Activated T-helper 17 cell treated with anti-CD3 and anti-CD28 coated beads, Interleukin-2, amount 50 U/mL, for 72 hours (primary cell): ENCODE data around the gene WDR6. TPM values are rescaled to one million over a fixed set of nuclear protein-coding genes. Genes with fewer than 3 reads are reported as not detected.

Source experiments
- ATAC-seq: fragments of 150-1000 bp; cut with Tn5 transposase; replicated peaks from 2 replicates; pipeline ENCODE4 v1.10.0; 2021; ENCODE audit warnings: mild to moderate bottlenecking, moderate library complexity
- H3K27ac Mint-ChIP-seq: one replicate; pipeline ENCODE4 v1.8.0; 2022; ENCODE audit warnings: mixed read lengths
- H3K27me3 Mint-ChIP-seq: one replicate; pipeline ENCODE4 v1.8.0; 2022; ENCODE audit warnings: mixed read lengths
- H3K36me3 Mint-ChIP-seq: one replicate; pipeline ENCODE4 v1.8.0; 2022; ENCODE audit warnings: low read depth, mild to moderate bottlenecking, mixed read lengths
- H3K4me1 Mint-ChIP-seq: one replicate; pipeline ENCODE4 v1.8.0; 2022; ENCODE audit warnings: mixed read lengths
- H3K4me3 Mint-ChIP-seq: one replicate; pipeline ENCODE4 v1.8.0; 2022; ENCODE audit warnings: mild to moderate bottlenecking, mixed read lengths
- H3K9me3 Mint-ChIP-seq: one replicate; pipeline ENCODE4 v1.8.0; 2022; ENCODE audit warnings: mixed read lengths
- total RNA-seq, 2 donors: library from RNA; stranded (reverse); gene quantifications; one replicate each; pipeline ENCODE4 v1.2.3, GENCODE V29; 2022

Gene WDR6
- total RNA-seq, 2 donors from 2014 or later, result 154 to 208 TPM

GRCh38 chr3:49016414-49017228 lies 9.4 kb downstream of the WDR6 start:
- ATAC-seq, result no peak
- Mint-ChIP-seq H3K4me1 (no peaks in the 10 kb centered on the region), H3K27me3 (no peaks in the 10 kb centered on the region), H3K9me3 (no peaks in the 10 kb centered on the region), H3K4me3 (peak overlapping the region; percentile 90), H3K36me3 (peaks cover 44% of the 10 kb centered on the region), H3K27ac (peak overlapping the region; percentile 68)

GRCh38 chr3:49017229-49017970 lies 10.2 kb downstream of the WDR6 start:
- ATAC-seq, result no peak
- Mint-ChIP-seq H3K36me3 (peaks cover 39% of the 10 kb centered on the region), H3K27ac (peak overlapping the region; percentile 68), H3K4me1 (no peaks in the 10 kb centered on the region), H3K4me3 (peak overlapping the region; percentile 90), H3K9me3 (no peaks in the 10 kb centered on the region), H3K27me3 (no peaks in the 10 kb centered on the region)

DNA sequence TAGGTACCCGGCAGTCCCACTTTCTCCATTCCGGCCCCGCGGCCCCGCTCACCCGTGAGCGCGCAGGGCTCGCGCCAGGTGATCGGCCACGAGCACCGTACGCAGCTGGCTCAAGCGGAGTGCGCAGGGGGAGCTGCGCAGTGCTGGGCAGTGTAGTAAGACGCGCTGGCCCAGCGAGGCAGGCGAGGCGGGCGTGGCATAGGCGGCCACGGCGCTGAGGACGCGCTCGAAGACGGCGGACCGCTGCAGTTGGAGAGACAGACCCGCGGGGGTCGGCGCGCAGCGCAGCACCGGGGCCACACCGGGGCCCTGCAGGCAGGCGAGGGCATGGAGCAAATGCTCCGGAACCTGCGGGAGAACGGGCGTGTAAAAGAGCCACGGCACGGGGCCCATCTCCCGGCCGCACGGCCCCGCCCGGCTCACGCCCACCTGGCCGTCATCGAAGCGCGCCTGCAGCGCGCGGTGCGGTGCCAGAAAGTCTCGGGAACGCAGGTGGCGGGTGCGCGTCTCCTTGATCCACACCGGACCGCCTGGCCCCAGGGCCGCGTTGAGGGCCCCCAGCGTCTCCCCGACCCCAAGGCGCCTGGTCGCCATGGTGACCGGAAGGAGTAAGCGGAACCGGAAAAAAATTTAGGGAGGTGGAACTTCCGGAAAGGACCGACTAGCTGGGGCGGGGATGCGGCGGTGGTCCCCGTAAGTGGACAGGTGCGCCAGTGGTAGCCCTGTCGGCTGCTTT lies 10.9 kb downstream of the WDR6 start, which contains the start of gene DALRD3:
Gene DALRD3, minus strand, starts transcription at position 610 of the 736 bp plus-strand sequence. Its CDS starts 16 bp downstream, at position 594.
- ATAC-seq, result peak; percentile 7
- Mint-ChIP-seq H3K36me3 (peaks cover 45% of the 10 kb centered on the region), H3K27me3 (no peaks in the 10 kb centered on the region), H3K4me3 (peak within 1 kb of the TSS; percentile 90), H3K4me1 (peaks cover 3% of the 10 kb centered on the region), H3K27ac (peak within 1 kb of the TSS; percentile 94), H3K9me3 (no peaks in the 10 kb centered on the region)

- no peaks in the 10 kb centered on the region for H3K9me3 Mint-ChIP-seq
- H3K4me1 Mint-ChIP-seq, result peaks cover 5% of the 10 kb centered on the region
- peak overlapping the region; percentile 90 for H3K27ac Mint-ChIP-seq
- ATAC-seq, result no peak
- no peaks in the 10 kb centered on the region for H3K27me3 Mint-ChIP-seq
- peaks cover 46% of the 10 kb centered on the region for H3K36me3 Mint-ChIP-seq
- peak overlapping the region; percentile 90 for H3K4me3 Mint-ChIP-seq
These were observed 11.5 kb downstream of the WDR6 start for GRCh38 chr3:49018707-49019006.

DNA sequence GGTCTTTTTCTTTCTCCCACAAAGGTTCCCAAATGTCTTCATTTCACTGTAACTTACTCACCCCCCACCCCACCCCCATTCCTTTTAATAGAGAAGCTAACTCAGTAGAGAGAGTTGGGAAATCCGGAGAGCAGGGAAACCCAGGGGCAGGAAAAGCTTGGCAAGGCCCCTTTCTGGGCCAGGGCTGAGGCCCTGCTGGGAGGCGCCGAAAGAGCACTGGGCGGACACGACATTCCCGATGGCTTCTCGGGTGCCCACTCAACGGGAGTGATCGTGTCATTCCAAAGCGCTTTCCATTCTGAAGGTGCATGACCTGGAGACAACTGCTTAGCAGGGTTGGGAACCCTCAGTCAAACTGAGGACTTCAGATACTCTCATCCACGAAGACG lies 12.7 kb downstream of the WDR6 start:
- H3K27me3 Mint-ChIP-seq, result no peaks in the 10 kb centered on the region
- no peaks in the 10 kb centered on the region for H3K9me3 Mint-ChIP-seq
- peaks cover 5% of the 10 kb centered on the region for H3K4me1 Mint-ChIP-seq
- peaks cover 46% of the 10 kb centered on the region for H3K36me3 Mint-ChIP-seq
- H3K27ac Mint-ChIP-seq, result peak overlapping the region; percentile 94
- peak overlapping the region; percentile 90 for H3K4me3 Mint-ChIP-seq
- no peak for ATAC-seq

DNA sequence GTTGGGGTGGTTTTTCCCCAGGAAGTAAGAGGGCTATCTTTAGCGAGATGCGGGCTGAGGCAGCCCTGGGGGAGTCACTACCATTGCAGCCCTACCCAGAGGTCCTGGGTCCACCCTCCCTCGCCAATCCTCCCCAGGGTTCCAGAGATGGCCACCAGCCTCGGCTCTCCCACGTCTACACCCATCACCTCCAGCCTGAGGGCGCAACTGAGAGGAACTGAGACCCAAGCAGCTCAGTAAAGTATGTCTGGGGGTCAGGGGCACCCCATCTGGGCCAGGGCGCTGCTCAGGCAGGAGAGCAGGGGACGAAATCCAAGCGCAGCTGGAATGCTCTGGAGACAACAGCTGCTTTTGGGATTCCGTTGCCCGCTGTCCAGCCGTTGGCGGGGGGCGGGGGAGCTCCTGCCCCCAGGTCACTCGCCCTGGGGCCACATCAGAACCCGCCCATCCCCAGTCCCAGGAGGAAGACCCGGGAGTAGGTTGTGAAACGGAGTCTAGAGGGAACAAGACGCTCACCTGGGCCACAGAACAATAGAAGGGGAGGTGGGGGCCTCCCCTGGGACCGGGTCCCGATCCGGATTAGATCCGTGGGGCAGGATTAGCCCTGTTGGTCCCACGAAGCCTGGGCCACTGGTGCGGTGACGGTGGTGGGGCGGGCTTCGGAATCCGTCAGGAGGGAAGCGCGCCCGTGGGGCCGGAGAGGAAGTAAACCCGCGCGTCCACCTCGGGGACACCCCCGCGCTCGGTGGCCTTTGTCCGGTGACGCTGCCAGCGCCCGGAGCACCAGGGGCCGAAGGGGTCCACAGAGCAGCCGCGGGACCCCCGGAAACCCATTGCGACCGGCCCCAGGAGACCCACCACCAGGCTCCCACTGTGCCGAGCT lies 13.4 kb downstream of the WDR6 start:
- Mint-ChIP-seq H3K9me3 (no peaks in the 10 kb centered on the region), H3K4me1 (peaks cover 8% of the 10 kb centered on the region), H3K27me3 (no peaks in the 10 kb centered on the region), H3K36me3 (peaks cover 46% of the 10 kb centered on the region), H3K4me3 (peak overlapping the region; percentile 90), H3K27ac (peak overlapping the region; percentile 94)
- no peak for ATAC-seq

GRCh38 chr3:49021213-49021812 lies 14.1 kb downstream of the WDR6 start:
- Mint-ChIP-seq H3K9me3 (no peaks in the 10 kb centered on the region), H3K27me3 (no peaks in the 10 kb centered on the region), H3K27ac (peak overlapping the region; percentile 94), H3K36me3 (peaks cover 48% of the 10 kb centered on the region), H3K4me3 (peak overlapping the region; percentile 90), H3K4me1 (peaks cover 11% of the 10 kb centered on the region)
- peak; percentile 80 for ATAC-seq

DNA sequence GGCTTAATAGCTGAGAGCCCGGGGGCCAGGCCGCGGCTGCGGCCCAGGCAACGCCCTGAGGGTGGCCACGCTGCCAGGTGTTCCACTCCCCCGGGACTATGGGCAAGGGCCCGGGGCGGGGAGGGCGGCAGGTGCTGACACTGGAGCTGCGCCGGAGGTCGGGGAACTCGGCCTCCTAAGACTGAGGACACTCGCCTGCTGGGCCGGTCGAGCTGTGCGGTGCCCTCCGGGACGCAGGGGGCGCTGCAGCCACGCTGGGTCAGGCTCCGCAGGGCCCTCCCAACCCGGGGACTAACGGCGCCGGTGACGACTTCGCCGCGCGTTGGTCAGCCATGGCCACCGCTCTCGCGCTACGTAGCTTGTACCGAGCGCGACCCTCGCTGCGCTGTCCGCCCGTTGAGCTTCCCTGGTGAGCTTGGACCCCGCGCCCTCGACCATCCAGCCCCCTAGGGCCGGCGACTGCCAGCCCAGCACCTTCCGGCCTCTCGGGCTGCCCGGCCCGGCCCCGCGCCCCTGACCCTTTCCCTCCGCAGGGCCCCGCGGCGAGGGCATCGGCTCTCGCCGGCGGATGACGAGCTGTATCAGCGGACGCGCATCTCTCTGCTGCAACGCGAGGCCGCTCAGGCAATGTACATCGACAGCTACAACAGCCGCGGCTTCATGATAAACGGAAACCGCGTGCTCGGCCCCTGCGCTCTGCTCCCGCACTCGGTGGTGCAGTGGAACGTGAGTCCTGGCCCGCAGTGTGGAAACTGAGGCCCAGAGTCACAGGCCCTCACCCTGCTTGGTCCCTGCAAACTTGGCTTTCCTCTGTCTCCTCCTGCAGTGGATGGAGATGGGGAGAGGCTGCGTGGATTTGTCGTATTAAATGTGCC lies 14.9 kb downstream of the WDR6 start, which contains the start of gene NDUFAF3:
Gene NDUFAF3, plus strand, starts transcription at position 309 of the 875 bp plus-strand sequence. Its CDS starts 24 bp downstream, at position 333.
- ATAC-seq, result peak; percentile 84
- H3K36me3 Mint-ChIP-seq, result peaks cover 55% of the 10 kb centered on the region
- peaks cover 19% of the 10 kb centered on the region for H3K4me1 Mint-ChIP-seq
- H3K27ac Mint-ChIP-seq, result peak within 1 kb of the TSS; percentile 94
- peak within 1 kb of the TSS; percentile 90 for H3K4me3 Mint-ChIP-seq
- H3K27me3 Mint-ChIP-seq, result no peaks in the 10 kb centered on the region
- H3K9me3 Mint-ChIP-seq, result no peaks in the 10 kb centered on the region

- peaks cover 23% of the 10 kb centered on the region for H3K4me1 Mint-ChIP-seq
These were observed 15.5 kb downstream of the WDR6 start for GRCh38 chr3:49022688-49023171.

DNA sequence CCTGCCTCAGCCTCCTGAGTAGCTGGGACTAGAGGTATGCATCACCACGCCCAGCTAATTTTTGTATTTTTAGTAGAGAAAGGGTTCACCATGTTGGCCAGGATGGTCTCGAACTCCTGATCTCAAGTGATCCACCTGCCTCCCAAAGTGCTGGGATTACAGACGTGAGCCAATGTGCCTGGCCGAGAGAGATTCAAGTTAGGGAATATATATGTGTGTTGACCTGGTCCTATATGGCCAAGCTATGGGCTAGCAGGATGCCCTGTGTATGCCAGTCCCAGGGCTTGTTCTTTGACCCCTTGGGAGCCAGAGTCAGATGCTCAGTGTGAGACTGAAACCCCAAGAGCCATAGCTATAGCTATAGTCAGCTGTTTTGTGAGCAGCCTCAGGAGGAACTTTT lies 16.6 kb downstream of the WDR6 start:
- Mint-ChIP-seq H3K4me3 (peak overlapping the region; percentile 90), H3K9me3 (no peaks in the 10 kb centered on the region), H3K36me3 (peaks cover 73% of the 10 kb centered on the region), H3K27ac (no peak overlapping the region), H3K27me3 (no peaks in the 10 kb centered on the region), H3K4me1 (peaks cover 32% of the 10 kb centered on the region)
- no peak for ATAC-seq

More at GRCh38 chr3:49022688-49023171, 15.5 kb downstream of the WDR6 start:
- ATAC-seq, result no peak
- Mint-ChIP-seq H3K4me3 (peak overlapping the region; percentile 90), H3K27ac (peak overlapping the region; percentile 94), H3K9me3 (no peaks in the 10 kb centered on the region), H3K27me3 (no peaks in the 10 kb centered on the region), H3K36me3 (peaks cover 62% of the 10 kb centered on the region)

- Mint-ChIP-seq H3K27me3 (no peaks in the 10 kb centered on the region), H3K4me1 (peaks cover 32% of the 10 kb centered on the region), H3K4me3 (peak overlapping the region; percentile 90), H3K27ac (no peak overlapping the region), H3K9me3 (no peaks in the 10 kb centered on the region), H3K36me3 (peaks cover 79% of the 10 kb centered on the region)
- no peak for ATAC-seq
These were observed 17.3 kb downstream of the WDR6 start for GRCh38 chr3:49024449-49024848.

- Mint-ChIP-seq H3K9me3 (no peaks in the 10 kb centered on the region), H3K27ac (peak overlapping the region; percentile 77), H3K27me3 (no peaks in the 10 kb centered on the region), H3K4me1 (peaks cover 32% of the 10 kb centered on the region), H3K36me3 (peaks cover 87% of the 10 kb centered on the region), H3K4me3 (peak overlapping the region; percentile 94)
- ATAC-seq, result no peak
These were observed 18.0 kb downstream of the WDR6 start for GRCh38 chr3:49025005-49025792.
